ENCODE measurements around the gene KLHL40. TPM values are rescaled to one million over a fixed set of nuclear protein-coding genes. Genes with fewer than 3 reads are reported as not detected.

KLHL40 gene
- total RNA-seq, 2 experiments from 2014 or later = not detected

GRCh38 chr3:42732196-42732828 lies 47.0 kb downstream of the KLHL40 start:
- Histone ChIP-seq H3K9me3 (ENCODE audit: low read length) (no peaks in the 10 kb centered on the region), H3K27ac (ENCODE audit: low read depth, low read length, poor library complexity, severe bottlenecking) (no peak overlapping the region), H3K4me3 (ENCODE audit: low read depth, low read length, poor library complexity, severe bottlenecking) (no peak overlapping the region), H4K20me1 (ENCODE audit: insufficient read depth, low read length) (no peaks in the 10 kb centered on the region), H3K9me2 (ENCODE audit: insufficient read depth, low read length) (no peaks in the 10 kb centered on the region), H2AFZ (ENCODE audit: low read length) (no peak overlapping the region), H3K4me2 (ENCODE audit: low read length) (no peak overlapping the region), H3K36me3 (ENCODE audit: insufficient read depth, low read length) (no peaks in the 10 kb centered on the region), H3K4me1 (ENCODE audit: insufficient read depth, low read length, poor library complexity, severe bottlenecking) (no peaks in the 10 kb centered on the region), H3K79me2 (ENCODE audit: insufficient read depth, low read depth, low read length) (no peaks in the 10 kb centered on the region)
- POLR2A ChIA-PET = no interaction called here
- BruUV-seq (replicated peaks) = no TSS peak
- no peak for DNase-seq (ENCODE audit: low spot score)
- CTCF ChIA-PET (ENCODE audit: unreplicated experiment) = no interaction called here
- TF ChIP-seq EZH2phosphoT487 (IDR thresholded peaks at IDR 0.05; ENCODE audit: borderline replicate concordance, low read depth, low read length) (no peak), CTCF (conservative IDR thresholded peaks at IDR 0.05; ENCODE audit: low read length) (no peak)
- intact Hi-C loops (cut with micrococcal nuclease; ENCODE audit: unreplicated experiment) = no loop called here

DNA sequence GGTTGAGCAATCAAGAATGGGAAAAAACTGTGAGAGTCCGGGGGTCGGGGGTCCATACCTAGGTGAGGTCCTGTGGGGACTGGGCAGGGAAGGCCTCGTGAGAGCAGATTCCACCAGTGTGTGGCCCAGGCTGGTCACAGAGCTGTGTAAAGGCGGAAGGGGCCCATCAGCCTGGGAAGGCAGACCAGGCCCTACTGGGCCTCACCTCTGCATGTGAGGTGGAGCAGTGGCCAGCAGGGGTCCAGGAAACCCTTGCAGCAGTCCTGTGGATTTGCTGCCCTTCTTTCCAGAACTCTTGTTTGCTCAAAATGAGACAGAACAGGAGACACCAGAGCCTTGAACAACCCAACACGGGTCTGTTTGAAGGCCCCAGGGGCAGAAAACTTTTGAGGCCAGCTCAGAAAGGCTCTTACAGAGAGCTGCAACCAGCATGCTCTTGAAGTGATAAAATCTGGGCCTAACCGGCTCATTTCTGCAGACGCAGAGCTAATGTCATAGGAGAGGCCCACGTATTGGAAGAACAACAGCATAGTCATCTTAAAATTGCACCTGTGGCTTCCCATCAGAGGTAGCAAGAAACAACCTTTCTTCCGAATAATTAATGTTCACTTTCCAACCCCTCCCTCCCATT lies 47.6 kb downstream of the KLHL40 start:
- H4K20me1 ChIP-seq (ENCODE audit: insufficient read depth, low read length) = no peaks in the 10 kb centered on the region
- no peak overlapping the region for H2AFZ ChIP-seq (ENCODE audit: low read length)
- no peak overlapping the region for H3K4me3 ChIP-seq (ENCODE audit: low read depth, low read length, poor library complexity, severe bottlenecking)
- no peaks in the 10 kb centered on the region for H3K9me2 ChIP-seq (ENCODE audit: insufficient read depth, low read length)
- no peaks in the 10 kb centered on the region for H3K4me1 ChIP-seq (ENCODE audit: insufficient read depth, low read length, poor library complexity, severe bottlenecking)
- H3K36me3 ChIP-seq (ENCODE audit: insufficient read depth, low read length) = no peaks in the 10 kb centered on the region
- no peak for DNase-seq (ENCODE audit: low spot score)
- BruUV-seq (replicated peaks) = no TSS peak
- H3K9me3 ChIP-seq (ENCODE audit: low read length) = no peaks in the 10 kb centered on the region
- H3K79me2 ChIP-seq (ENCODE audit: insufficient read depth, low read depth, low read length) = no peaks in the 10 kb centered on the region
- intact Hi-C loops (cut with micrococcal nuclease; ENCODE audit: unreplicated experiment) = no loop called here
- no peak overlapping the region for H3K27ac ChIP-seq (ENCODE audit: low read depth, low read length, poor library complexity, severe bottlenecking)
- POLR2A ChIA-PET = no interaction called here
- TF ChIP-seq CTCF (conservative IDR thresholded peaks at IDR 0.05; ENCODE audit: low read length) (no peak), EZH2phosphoT487 (IDR thresholded peaks at IDR 0.05; ENCODE audit: borderline replicate concordance, low read depth, low read length) (no peak)
- H3K4me2 ChIP-seq (ENCODE audit: low read length) = no peak overlapping the region
- CTCF ChIA-PET (ENCODE audit: unreplicated experiment) = no interaction called here

DNA sequence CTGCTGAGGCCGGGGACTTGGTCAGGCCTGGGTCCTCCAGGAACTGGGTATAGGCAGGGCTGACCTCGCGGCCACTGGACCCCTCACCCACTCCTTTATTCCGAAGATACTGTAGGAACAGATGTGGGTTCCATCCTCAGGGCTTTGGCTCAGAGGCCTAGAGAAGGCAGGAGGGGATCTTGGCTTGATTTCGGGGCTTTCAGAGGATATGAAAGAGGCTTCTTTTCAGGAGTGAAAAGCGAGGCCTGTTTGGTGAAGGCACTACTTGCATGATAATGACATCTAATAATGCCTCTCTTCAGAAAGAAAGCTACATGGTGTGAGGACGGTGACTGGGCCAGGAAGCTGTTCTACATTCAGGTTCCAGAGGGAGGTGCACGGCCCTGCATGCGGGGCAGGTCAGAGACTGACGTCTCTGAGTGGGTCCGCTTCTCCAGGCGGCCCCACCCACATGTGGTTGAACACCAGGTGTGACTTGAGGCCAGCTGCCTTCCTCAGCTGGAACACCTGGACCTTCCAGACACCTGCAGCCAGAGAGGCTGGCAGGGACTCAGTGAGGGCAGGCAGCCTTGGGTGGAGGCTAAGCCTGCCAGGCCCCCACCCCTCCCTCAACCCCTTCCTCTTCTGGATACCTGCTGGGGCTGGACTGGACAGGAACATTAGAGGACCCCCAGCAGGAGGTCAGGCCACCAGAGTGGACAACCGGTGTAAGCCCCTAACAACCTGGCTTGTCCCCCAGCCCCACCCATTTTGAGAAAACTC lies 48.3 kb downstream of the KLHL40 start:
- Histone ChIP-seq H3K4me2 (ENCODE audit: low read length) (no peak overlapping the region), H3K4me1 (ENCODE audit: insufficient read depth, low read length, poor library complexity, severe bottlenecking) (no peaks in the 10 kb centered on the region), H3K79me2 (ENCODE audit: insufficient read depth, low read depth, low read length) (no peaks in the 10 kb centered on the region), H3K36me3 (ENCODE audit: insufficient read depth, low read length) (no peaks in the 10 kb centered on the region), H4K20me1 (ENCODE audit: insufficient read depth, low read length) (no peaks in the 10 kb centered on the region), H3K9me3 (ENCODE audit: low read length) (no peaks in the 10 kb centered on the region), H3K4me3 (ENCODE audit: low read depth, low read length, poor library complexity, severe bottlenecking) (no peak overlapping the region), H3K27ac (ENCODE audit: low read depth, low read length, poor library complexity, severe bottlenecking) (no peak overlapping the region), H3K9me2 (ENCODE audit: insufficient read depth, low read length) (no peaks in the 10 kb centered on the region), H2AFZ (ENCODE audit: low read length) (no peak overlapping the region)
- TF ChIP-seq EZH2phosphoT487 (IDR thresholded peaks at IDR 0.05; ENCODE audit: borderline replicate concordance, low read depth, low read length) = no peak
- TF ChIP-seq CTCF (conservative IDR thresholded peaks at IDR 0.05; ENCODE audit: low read length) = no peak
- POLR2A ChIA-PET = no interaction called here
- BruUV-seq (replicated peaks) = no TSS peak
- no peak for DNase-seq (ENCODE audit: low spot score)
- intact Hi-C loops (cut with micrococcal nuclease; ENCODE audit: unreplicated experiment) = no loop called here
- CTCF ChIA-PET (ENCODE audit: unreplicated experiment) = no interaction called here

Measured in OCI-LY7 (cell line).